Right atrium auricular region (tissue), 2 donors: ENCODE results near the gene PSME3IP1. TPM values are rescaled to one million over a fixed set of nuclear protein-coding genes. Genes with fewer than 3 reads are reported as not detected.
"Not testable (repeated sequence)": the region's sequence is repeated elsewhere in the genome, so short reads cannot be mapped to it uniquely, and the experiment has no call there.

Experiments
- DNase-seq: peaks from one replicate; pipeline ENCODE4 v3.0.0-alpha.2; 2019; ENCODE audit warnings: low spot score
- H3K27ac ChIP-seq, 2 donors: fragments of 200-600 bp; sonication (generic); 1 replicate in 1 of 2; 2 replicates in 1 of 2; pipeline ENCODE4 v1.5.1; 2016 to 2019
- H3K27me3 ChIP-seq, 2 donors: fragments of 200-600 bp; sonication (generic); one replicate each; pipeline versions ENCODE4 v1.5.1 to v1.6.0; 2017 to 2019
- H3K36me3 ChIP-seq: fragments of 200-600 bp; sonication (generic); one replicate; pipeline ENCODE4 v1.5.1; 2016
- H3K4me1 ChIP-seq, 2 donors: fragments of 200-600 bp; sonication (generic); one replicate each; pipeline versions ENCODE4 v1.5.1 to v1.6.0; 2017 to 2019
- H3K4me3 ChIP-seq, 2 donors: fragments of 200-600 bp; sonication (generic); 1 replicate in 1 of 2; 2 replicates in 1 of 2; pipeline ENCODE4 v1.5.1; 2017 to 2019; ENCODE audit warnings: mild to moderate bottlenecking in 1 of 2, moderate library complexity in 1 of 2
- H3K9me3 ChIP-seq, 2 donors: fragments of 200-600 bp; sonication (generic); one replicate each; pipeline ENCODE4 v1.5.1; 2019
- total RNA-seq, 2 donors: library from RNA; depleted of rRNA; stranded (reverse); fragments of >200 nt; gene quantifications; one replicate each; pipeline ENCODE4 v1.1.0, GENCODE V29; 2016
- TF ChIP-seq, protein P1 (sequence below), 2 donors: fragments of 200-600 bp; sonication (generic); IDR thresholded peaks; one replicate each; pipeline ENCODE4 v1.5.1; 2019; ENCODE audit warnings: antibody characterized with exemption in 2 of 2

The PSME3IP1 gene
- total RNA-seq, 2 donors from 2014 or later: 55.7 to 79.0 TPM

- DNase-seq: no peak
- TF ChIP-seq, protein P1, sequence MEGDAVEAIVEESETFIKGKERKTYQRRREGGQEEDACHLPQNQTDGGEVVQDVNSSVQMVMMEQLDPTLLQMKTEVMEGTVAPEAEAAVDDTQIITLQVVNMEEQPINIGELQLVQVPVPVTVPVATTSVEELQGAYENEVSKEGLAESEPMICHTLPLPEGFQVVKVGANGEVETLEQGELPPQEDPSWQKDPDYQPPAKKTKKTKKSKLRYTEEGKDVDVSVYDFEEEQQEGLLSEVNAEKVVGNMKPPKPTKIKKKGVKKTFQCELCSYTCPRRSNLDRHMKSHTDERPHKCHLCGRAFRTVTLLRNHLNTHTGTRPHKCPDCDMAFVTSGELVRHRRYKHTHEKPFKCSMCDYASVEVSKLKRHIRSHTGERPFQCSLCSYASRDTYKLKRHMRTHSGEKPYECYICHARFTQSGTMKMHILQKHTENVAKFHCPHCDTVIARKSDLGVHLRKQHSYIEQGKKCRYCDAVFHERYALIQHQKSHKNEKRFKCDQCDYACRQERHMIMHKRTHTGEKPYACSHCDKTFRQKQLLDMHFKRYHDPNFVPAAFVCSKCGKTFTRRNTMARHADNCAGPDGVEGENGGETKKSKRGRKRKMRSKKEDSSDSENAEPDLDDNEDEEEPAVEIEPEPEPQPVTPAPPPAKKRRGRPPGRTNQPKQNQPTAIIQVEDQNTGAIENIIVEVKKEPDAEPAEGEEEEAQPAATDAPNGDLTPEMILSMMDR (IDR thresholded peaks at IDR 0.05): no peak
- H3K9me3 ChIP-seq: no peaks in the 10 kb centered on the region
- no peak overlapping the region for H3K27ac ChIP-seq
- H3K4me1 ChIP-seq: peaks cover 0 to 33% of the 10 kb centered on the region in 2 donors
- H3K27me3 ChIP-seq: no peaks in the 10 kb centered on the region
- no peak overlapping the region for H3K4me3 ChIP-seq
- no peaks in the 10 kb centered on the region for H3K36me3 ChIP-seq
Measured at GRCh38 chr16:57111420-57111819, 74.4 kb downstream of the PSME3IP1 start.

DNA sequence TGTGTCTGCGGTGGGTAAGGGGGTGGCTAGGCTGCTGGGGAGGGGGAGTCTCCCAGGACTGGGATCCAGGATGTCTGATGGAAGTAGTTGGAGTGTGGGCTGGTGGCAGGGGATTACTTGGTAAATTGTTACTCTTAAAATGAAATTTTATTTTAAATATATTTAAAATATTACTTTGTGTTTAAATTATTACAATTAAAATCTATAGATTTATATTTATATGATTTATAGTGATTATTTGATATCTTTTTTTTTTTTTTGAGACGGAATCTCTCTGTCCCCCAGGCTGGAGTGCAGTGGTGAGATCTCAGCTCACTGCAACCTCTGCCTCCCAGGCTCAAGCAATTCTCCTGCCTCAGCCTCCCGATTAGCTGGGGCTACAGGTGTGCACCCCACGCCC lies 74.9 kb downstream of the PSME3IP1 start:
- TF ChIP-seq, protein P1 (IDR thresholded peaks at IDR 0.05): no peak
- no peak for DNase-seq
- no peaks in the 10 kb centered on the region for H3K36me3 ChIP-seq
- no peak overlapping the region for H3K27ac ChIP-seq
- no peak overlapping the region for H3K4me3 ChIP-seq
- H3K4me1 ChIP-seq: peaks cover 0 to 34% of the 10 kb centered on the region in 2 donors
- H3K9me3 ChIP-seq: no peaks in the 10 kb centered on the region
- H3K27me3 ChIP-seq: no peaks in the 10 kb centered on the region

GRCh38 chr16:57109259-57110105 lies 76.4 kb downstream of the PSME3IP1 start:
- H3K4me3 ChIP-seq, H3K27ac ChIP-seq, DNase-seq, H3K36me3 ChIP-seq, H3K27me3 ChIP-seq, H3K9me3 ChIP-seq: not testable (repeated sequence)
- peaks cover 0 to 29% of the 10 kb centered on the region in 2 donors for H3K4me1 ChIP-seq

DNA sequence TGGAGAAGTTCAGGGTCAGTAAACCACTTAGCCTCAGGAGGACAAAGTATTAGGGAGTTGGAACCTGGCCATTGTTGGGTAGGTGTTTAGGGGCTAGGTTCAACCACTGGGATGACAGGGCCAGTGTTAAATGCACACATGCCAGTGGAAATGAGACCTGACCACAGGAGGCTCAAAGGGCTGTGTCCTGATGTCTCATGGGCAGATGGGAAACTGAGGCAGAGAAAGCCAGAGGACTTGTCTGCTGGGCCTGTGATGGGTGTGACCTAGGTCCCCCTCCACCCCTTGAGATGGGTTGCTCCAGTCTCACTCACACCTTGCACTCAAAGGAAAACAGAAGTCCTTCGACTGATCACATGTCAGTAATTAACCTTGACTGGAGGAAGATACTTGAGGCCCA lies 77.4 kb downstream of the PSME3IP1 start:
- no peak for DNase-seq
- Histone ChIP-seq H3K36me3 (no peaks in the 10 kb centered on the region), H3K9me3 (no peaks in the 10 kb centered on the region), H3K4me1 (peaks cover 0 to 29% of the 10 kb centered on the region in 2 donors), H3K27me3 (no peaks in the 10 kb centered on the region), H3K4me3 (no peak overlapping the region), H3K27ac (no peak overlapping the region)
- TF ChIP-seq, protein P1 (IDR thresholded peaks at IDR 0.05): no peak

DNA sequence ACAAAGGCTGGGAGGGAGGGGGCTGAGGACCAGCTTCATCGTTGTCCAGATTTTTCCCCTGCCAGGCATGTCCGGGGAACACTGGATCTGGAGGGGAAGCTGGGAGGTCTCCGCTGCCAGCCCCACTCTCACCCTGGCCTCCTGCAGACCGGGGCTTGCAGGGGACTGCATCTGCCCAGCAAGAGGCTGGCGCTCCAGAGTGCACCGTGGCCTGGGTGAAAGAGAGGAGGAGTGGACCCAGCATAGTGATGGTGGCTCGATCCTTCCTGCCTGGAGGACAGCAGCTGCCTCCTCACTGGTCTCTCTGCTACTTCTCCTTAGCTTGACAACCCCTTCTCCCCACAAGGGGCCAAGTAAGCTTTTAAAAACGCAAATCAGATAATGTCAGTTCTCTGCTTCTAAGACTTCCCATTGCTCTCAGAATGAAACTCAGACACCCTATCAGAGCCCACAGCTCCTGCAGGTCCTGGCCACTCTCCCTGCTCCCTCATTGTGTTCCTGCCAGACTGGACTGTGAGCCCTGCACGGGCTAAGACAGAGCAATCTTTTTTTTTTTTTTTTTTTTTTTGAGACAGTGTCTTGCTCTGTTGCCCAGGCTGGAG lies 78.4 kb downstream of the PSME3IP1 start:
- TF ChIP-seq, protein P1 (IDR thresholded peaks at IDR 0.05): no peak
- H3K27me3 ChIP-seq: no peaks in the 10 kb centered on the region
- H3K4me3 ChIP-seq: no peak overlapping the region
- H3K9me3 ChIP-seq: no peaks in the 10 kb centered on the region
- no peak for DNase-seq
- peaks cover 0 to 25% of the 10 kb centered on the region in 2 donors for H3K4me1 ChIP-seq
- H3K27ac ChIP-seq: no peak overlapping the region
- no peaks in the 10 kb centered on the region for H3K36me3 ChIP-seq

GRCh38 chr16:57106767-57107166 lies 79.1 kb downstream of the PSME3IP1 start:
- Histone ChIP-seq H3K27ac (no peak overlapping the region), H3K4me1 (peaks cover 0 to 21% of the 10 kb centered on the region in 2 donors), H3K9me3 (no peaks in the 10 kb centered on the region), H3K36me3 (no peaks in the 10 kb centered on the region), H3K27me3 (no peaks in the 10 kb centered on the region), H3K4me3 (no peak overlapping the region)
- TF ChIP-seq, protein P1 (IDR thresholded peaks at IDR 0.05): no peak
- DNase-seq: no peak
